Right atrium auricular region (tissue), 2 donors: ENCODE measurements around the gene SUPT20HL1. TPM values are rescaled to one million over a fixed set of nuclear protein-coding genes. Genes with fewer than 3 reads are reported as not detected.
"Not testable (repeated sequence)": the region's sequence is repeated elsewhere in the genome, so short reads cannot be mapped to it uniquely, and the experiment has no call there.

ENCODE experiments used
- DNase-seq: peaks from one replicate; pipeline ENCODE4 v3.0.0-alpha.2; 2019; ENCODE audit warnings: low spot score
- H3K27ac ChIP-seq, 2 donors: fragments of 200-600 bp; sonication (generic); 1 replicate in 1 of 2; 2 replicates in 1 of 2; pipeline ENCODE4 v1.5.1; 2016 to 2019
- H3K27me3 ChIP-seq, 2 donors: fragments of 200-600 bp; sonication (generic); one replicate each; pipeline versions ENCODE4 v1.5.1 to v1.6.0; 2017 to 2019
- H3K36me3 ChIP-seq: fragments of 200-600 bp; sonication (generic); one replicate; pipeline ENCODE4 v1.5.1; 2016
- H3K4me1 ChIP-seq, 2 donors: fragments of 200-600 bp; sonication (generic); one replicate each; pipeline versions ENCODE4 v1.5.1 to v1.6.0; 2017 to 2019
- H3K4me3 ChIP-seq, 2 donors: fragments of 200-600 bp; sonication (generic); 1 replicate in 1 of 2; 2 replicates in 1 of 2; pipeline ENCODE4 v1.5.1; 2017 to 2019; ENCODE audit warnings: mild to moderate bottlenecking in 1 of 2, moderate library complexity in 1 of 2
- H3K9me3 ChIP-seq, 2 donors: fragments of 200-600 bp; sonication (generic); one replicate each; pipeline ENCODE4 v1.5.1; 2019
- total RNA-seq, 2 donors: library from RNA; depleted of rRNA; stranded (reverse); fragments of >200 nt; gene quantifications; one replicate each; pipeline ENCODE4 v1.1.0, GENCODE V29; 2016
- TF ChIP-seq, protein P1 (sequence below), 2 donors: fragments of 200-600 bp; sonication (generic); IDR thresholded peaks; one replicate each; pipeline ENCODE4 v1.5.1; 2019; ENCODE audit warnings: antibody characterized with exemption in 2 of 2

The SUPT20HL1 gene
- total RNA-seq, 2 donors from 2014 or later = not detected

DNA sequence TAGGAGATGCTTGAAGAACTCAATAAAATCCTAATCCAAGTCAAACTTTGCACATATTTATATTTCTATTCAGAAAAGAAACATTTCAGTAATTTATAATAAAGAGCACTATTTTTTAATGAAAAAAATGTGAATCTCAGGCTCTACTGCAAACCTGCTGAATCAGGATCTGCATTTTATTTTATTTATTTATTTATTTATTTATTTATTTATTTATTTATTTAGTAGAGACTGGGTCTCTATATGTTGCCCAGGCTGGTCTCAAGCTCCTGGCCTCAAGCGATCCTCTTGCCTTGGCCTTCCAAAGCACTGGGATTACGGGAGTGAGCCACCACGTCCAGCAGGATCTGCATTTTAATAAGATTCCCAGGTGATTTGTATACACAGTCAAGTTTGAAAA is 16.0 kb downstream of the SUPT20HL1 start:
- TF ChIP-seq, protein P1, sequence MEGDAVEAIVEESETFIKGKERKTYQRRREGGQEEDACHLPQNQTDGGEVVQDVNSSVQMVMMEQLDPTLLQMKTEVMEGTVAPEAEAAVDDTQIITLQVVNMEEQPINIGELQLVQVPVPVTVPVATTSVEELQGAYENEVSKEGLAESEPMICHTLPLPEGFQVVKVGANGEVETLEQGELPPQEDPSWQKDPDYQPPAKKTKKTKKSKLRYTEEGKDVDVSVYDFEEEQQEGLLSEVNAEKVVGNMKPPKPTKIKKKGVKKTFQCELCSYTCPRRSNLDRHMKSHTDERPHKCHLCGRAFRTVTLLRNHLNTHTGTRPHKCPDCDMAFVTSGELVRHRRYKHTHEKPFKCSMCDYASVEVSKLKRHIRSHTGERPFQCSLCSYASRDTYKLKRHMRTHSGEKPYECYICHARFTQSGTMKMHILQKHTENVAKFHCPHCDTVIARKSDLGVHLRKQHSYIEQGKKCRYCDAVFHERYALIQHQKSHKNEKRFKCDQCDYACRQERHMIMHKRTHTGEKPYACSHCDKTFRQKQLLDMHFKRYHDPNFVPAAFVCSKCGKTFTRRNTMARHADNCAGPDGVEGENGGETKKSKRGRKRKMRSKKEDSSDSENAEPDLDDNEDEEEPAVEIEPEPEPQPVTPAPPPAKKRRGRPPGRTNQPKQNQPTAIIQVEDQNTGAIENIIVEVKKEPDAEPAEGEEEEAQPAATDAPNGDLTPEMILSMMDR (IDR thresholded peaks at IDR 0.05) = no peak
- no peak overlapping the region for H3K4me3 ChIP-seq
- no peaks in the 10 kb centered on the region for H3K9me3 ChIP-seq
- no peaks in the 10 kb centered on the region for H3K36me3 ChIP-seq
- no peak overlapping the region for H3K27ac ChIP-seq
- DNase-seq = no peak
- H3K27me3 ChIP-seq = no peaks in the 10 kb centered on the region
- H3K4me1 ChIP-seq = no peaks in the 10 kb centered on the region

DNA sequence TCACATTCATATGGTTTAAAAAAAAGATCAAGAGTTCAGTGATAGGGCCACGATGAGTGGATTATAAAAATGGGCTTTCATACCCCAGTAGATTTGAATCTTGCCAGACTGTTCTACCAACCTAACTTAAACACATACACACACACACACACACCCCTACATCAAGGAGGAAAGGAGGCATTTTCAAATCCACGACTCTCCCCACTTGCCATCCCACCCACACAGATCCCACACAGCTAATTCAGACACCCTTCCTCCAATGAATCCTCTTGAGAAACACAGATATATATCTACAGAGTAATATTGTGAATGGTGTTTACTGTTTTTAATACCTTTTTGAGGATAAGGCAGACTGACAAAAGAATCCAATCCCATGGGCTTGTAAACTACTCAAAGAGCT is 16.8 kb downstream of the SUPT20HL1 start:
- no peaks in the 10 kb centered on the region for H3K27me3 ChIP-seq
- H3K27ac ChIP-seq = no peak overlapping the region
- no peak for DNase-seq
- TF ChIP-seq, protein P1 (IDR thresholded peaks at IDR 0.05) = no peak
- H3K9me3 ChIP-seq = no peaks in the 10 kb centered on the region
- no peak overlapping the region for H3K4me3 ChIP-seq
- H3K36me3 ChIP-seq = no peaks in the 10 kb centered on the region
- H3K4me1 ChIP-seq = no peaks in the 10 kb centered on the region

- Histone ChIP-seq H3K27ac (no peak overlapping the region), H3K4me1 (no peaks in the 10 kb centered on the region), H3K9me3 (no peaks in the 10 kb centered on the region), H3K27me3 (no peaks in the 10 kb centered on the region), H3K36me3 (no peaks in the 10 kb centered on the region), H3K4me3 (no peak overlapping the region)
- TF ChIP-seq, protein P1 (IDR thresholded peaks at IDR 0.05) = no peak
- DNase-seq = no peak
Measured at GRCh38 chrX:24377911-24378468, 17.6 kb downstream of the SUPT20HL1 start.

DNA sequence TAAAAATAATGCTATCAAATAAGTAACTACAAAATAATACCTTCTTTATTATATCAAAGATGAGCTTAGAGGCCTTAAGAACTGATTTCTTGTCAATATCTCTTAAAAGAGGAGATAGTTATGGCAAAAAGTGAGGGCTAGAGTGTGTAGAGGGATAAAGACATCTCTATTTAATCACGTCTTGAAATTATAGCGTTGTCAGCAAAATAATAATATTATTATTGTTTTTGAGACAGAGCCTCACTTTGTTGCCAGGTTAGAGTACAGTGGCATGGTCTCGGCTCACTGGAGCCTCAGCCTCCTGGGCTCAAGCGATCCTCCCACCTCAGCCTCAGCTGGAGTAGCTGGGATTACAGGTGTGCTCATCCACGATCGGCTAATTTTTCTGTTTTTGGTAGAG is 18.3 kb downstream of the SUPT20HL1 start:
- DNase-seq = no peak
- Histone ChIP-seq H3K36me3 (no peaks in the 10 kb centered on the region), H3K4me3 (no peak overlapping the region), H3K27ac (no peak overlapping the region), H3K27me3 (no peaks in the 10 kb centered on the region), H3K9me3 (no peaks in the 10 kb centered on the region), H3K4me1 (no peaks in the 10 kb centered on the region)
- TF ChIP-seq, protein P1 (IDR thresholded peaks at IDR 0.05) = no peak

DNA sequence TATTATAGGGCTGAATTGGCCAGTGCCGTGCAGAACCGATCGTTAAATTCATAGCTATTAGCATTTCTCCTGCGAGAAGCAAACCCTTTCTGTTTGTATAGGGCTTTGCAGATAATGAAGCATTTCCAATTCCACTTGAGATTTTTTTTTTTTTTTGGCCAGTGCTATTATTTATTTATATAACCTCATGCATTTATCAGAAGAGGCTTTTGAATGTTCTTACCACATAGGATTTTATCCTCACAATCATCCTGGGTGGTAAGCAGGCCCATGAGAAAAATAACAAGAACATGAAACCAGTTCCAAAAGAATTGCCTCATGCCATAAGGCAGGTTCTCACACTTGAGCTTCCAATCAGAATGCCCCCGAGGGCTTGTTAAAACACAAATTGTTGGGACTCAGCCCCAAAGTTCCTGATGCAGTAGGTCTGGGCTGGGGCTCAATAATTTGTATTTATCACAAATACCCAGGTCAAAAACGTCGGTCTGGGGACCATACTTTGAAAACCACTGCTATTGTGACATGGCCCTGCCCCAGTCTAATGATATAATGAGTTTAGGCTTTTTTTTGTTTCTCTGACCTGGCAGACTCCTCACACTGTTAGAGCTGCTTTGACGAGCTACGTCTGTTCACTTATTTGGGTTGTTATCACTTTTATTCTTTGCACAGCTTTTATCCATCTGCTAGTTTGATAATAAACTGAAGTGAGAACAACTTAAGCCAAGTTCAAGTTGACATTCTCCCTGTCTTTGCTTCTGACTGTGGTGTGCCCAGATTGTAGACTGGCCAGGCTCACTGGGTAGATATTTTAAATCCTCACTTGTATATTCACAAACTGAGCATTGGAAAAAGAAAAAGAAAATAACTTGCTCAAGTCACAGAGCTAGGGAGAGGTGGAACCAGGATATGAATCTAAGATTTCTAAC is 20.1 kb downstream of the SUPT20HL1 start:
- TF ChIP-seq, protein P1 (IDR thresholded peaks at IDR 0.05) = no peak
- no peaks in the 10 kb centered on the region for H3K36me3 ChIP-seq
- H3K4me3 ChIP-seq = no peak overlapping the region
- no peaks in the 10 kb centered on the region for H3K27me3 ChIP-seq
- H3K27ac ChIP-seq = no peak overlapping the region
- H3K9me3 ChIP-seq = no peaks in the 10 kb centered on the region
- H3K4me1 ChIP-seq = no peaks in the 10 kb centered on the region
- no peak for DNase-seq

DNA sequence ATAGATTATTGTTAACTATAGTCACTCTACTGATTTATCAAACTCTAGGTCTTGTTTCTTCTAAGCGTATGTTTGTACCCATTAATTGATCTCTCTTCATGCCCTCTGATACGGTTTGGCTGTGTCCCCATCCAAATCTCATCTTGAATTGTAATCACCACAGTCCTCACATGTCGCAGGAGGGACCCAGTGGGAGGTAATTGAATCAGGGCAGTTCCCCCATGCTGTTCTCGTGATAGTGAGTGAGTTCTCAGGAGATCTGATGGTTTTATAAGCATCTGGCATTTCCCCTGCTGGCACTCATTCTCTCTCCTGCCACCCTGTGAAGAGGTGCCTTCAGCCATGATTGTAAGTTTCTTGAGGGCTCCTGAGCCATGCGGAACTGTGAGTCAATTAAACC is 21.9 kb downstream of the SUPT20HL1 start:
- not testable (repeated sequence) for H3K9me3 ChIP-seq, H3K27me3 ChIP-seq, DNase-seq, H3K4me1 ChIP-seq, H3K36me3 ChIP-seq, H3K27ac ChIP-seq, H3K4me3 ChIP-seq
